Naive thymus-derived CD4-positive, alpha-beta T cell (primary cell): Measurements from ENCODE around the gene SAMD3. TPM values are rescaled to one million over a fixed set of nuclear protein-coding genes. Genes with fewer than 3 reads are reported as not detected.
A peak's percentile ranks its signal among the peaks of the same experiment; 100 is the strongest.
"Not testable (repeated sequence)": the region's sequence is repeated elsewhere in the genome, so short reads cannot be mapped to it uniquely, and the experiment has no call there.

Source experiments
- ATAC-seq: fragments of 150-1000 bp; cut with Tn5 transposase; 2 replicates; pipeline ENCODE4 v1.10.0; 2021; ENCODE audit warnings: mild to moderate bottlenecking, moderate library complexity
- CTCF ChIA-PET: fragments of 350-600 bp; sonication (Branson Sonifier 250); formaldehyde crosslinking; loops from one replicate; lab custom pipeline; 2021; ENCODE audit warnings: antibody characterized with exemption; lab: Charles Lee
- POLR2A ChIA-PET: fragments of 350-600 bp; sonication (Branson Sonifier 250); formaldehyde crosslinking; loops from one replicate; lab custom pipeline; 2021; ENCODE audit warnings: antibody characterized with exemption, inconsistent platforms; lab: Charles Lee
- DNase-seq, 9 donors: peaks; one replicate each; pipeline versions ENCODE4 v3.0.0 to v3.0.0-alpha.2; 2020 to 2022; ENCODE audit warnings: mixed read lengths in 1 of 9
- H3K27ac ChIP-seq: one replicate; pipeline ENCODE4 v1.7.0; 2013; ENCODE audit warnings: mild to moderate bottlenecking, low read depth, low read length, moderate library complexity
- H3K27me3 ChIP-seq, 2 donors: one replicate each; pipeline ENCODE4 v1.7.0; 2013; ENCODE audit warnings: low read length in 2 of 2, mild to moderate bottlenecking in 2 of 2, moderate library complexity in 2 of 2; ENCODE audit not compliant: control insufficient read depth in 2 of 2, insufficient read depth in 2 of 2
- H3K36me3 ChIP-seq, 3 experiments: 1 replicate in 2 of 3; 2 replicates in 1 of 3; pipeline ENCODE4 v1.7.0; 2013; ENCODE audit warnings: low read length in 3 of 3, mild to moderate bottlenecking in 3 of 3, moderate library complexity in 1 of 3; ENCODE audit not compliant: insufficient read depth in 3 of 3, control insufficient read depth in 2 of 3
- H3K4me1 ChIP-seq, 2 donors: one replicate each; pipeline ENCODE4 v1.7.0; 2013; ENCODE audit warnings: low read length in 2 of 2, mild to moderate bottlenecking in 2 of 2, moderate library complexity in 1 of 2; ENCODE audit not compliant: control insufficient read depth in 2 of 2, insufficient read depth in 2 of 2
- H3K4me3 ChIP-seq: 2 replicates; pipeline ENCODE4 v1.7.0; 2013; ENCODE audit warnings: mild to moderate bottlenecking, low read length
- H3K9me3 ChIP-seq, 3 experiments: 1 replicate in 2 of 3; 2 replicates in 1 of 3; pipeline ENCODE4 v1.7.0; 2013; ENCODE audit warnings: low read length in 3 of 3; ENCODE audit not compliant: control insufficient read depth in 2 of 3
- H3K27ac Mint-ChIP-seq, 9 donors: one replicate each; pipeline ENCODE4 v1.8.0; 2020 to 2022; ENCODE audit warnings: mixed read lengths in 9 of 9, mild to moderate bottlenecking in 8 of 9, moderate library complexity in 5 of 9, inconsistent platforms in 2 of 9
- H3K27me3 Mint-ChIP-seq, 5 donors: one replicate each; pipeline ENCODE4 v1.8.0; 2021 to 2022; ENCODE audit warnings: mixed read lengths in 5 of 5, mild to moderate bottlenecking in 1 of 5
- H3K36me3 Mint-ChIP-seq, 5 donors: one replicate each; pipeline ENCODE4 v1.8.0; 2020 to 2022; ENCODE audit warnings: mixed read lengths in 5 of 5, mild to moderate bottlenecking in 3 of 5, inconsistent platforms in 1 of 5
- H3K4me1 Mint-ChIP-seq, 7 donors: one replicate each; pipeline ENCODE4 v1.8.0; 2020 to 2022; ENCODE audit warnings: mixed read lengths in 7 of 7, mild to moderate bottlenecking in 3 of 7, inconsistent platforms in 1 of 7
- H3K4me3 Mint-ChIP-seq, 10 donors: one replicate each; pipeline ENCODE4 v1.8.0; 2020 to 2022; ENCODE audit warnings: mild to moderate bottlenecking in 10 of 10, mixed read lengths in 10 of 10, moderate library complexity in 6 of 10, inconsistent platforms in 2 of 10
- H3K9me3 Mint-ChIP-seq, 11 donors: one replicate each; pipeline ENCODE4 v1.8.0; 2020 to 2022; ENCODE audit warnings: mixed read lengths in 11 of 11, mild to moderate bottlenecking in 4 of 11, inconsistent platforms in 1 of 11, moderate library complexity in 1 of 11
- intact Hi-C, 2 donors: fragments of 100-400 bp; cut with micrococcal nuclease; formaldehyde crosslinking; loops; one replicate each; pipeline ENCODE4 v1.15.1; 2023
- polyA plus RNA-seq, 2 donors: library from polyadenylated mRNA; unstranded; fragments of 300-500 nt; fragmentation: Illumina TruSeq; gene quantifications; one replicate each; pipeline ENCODE4 v1.2.3, GENCODE V29; 2021
- total RNA-seq, 6 experiments: library from RNA in 5 of 6; stranded (reverse) in 5 of 6; gene quantifications; 1 replicate in 5 of 6; 2 replicates in 1 of 6; pipeline ENCODE4 v1.2.3 and lab custom pipeline; 2021 to 2026

The SAMD3 gene
- total and polyA plus RNA-seq, 7 experiments from 2014 or later: 23.7 to 67.3 (median 43.4) TPM

DNA sequence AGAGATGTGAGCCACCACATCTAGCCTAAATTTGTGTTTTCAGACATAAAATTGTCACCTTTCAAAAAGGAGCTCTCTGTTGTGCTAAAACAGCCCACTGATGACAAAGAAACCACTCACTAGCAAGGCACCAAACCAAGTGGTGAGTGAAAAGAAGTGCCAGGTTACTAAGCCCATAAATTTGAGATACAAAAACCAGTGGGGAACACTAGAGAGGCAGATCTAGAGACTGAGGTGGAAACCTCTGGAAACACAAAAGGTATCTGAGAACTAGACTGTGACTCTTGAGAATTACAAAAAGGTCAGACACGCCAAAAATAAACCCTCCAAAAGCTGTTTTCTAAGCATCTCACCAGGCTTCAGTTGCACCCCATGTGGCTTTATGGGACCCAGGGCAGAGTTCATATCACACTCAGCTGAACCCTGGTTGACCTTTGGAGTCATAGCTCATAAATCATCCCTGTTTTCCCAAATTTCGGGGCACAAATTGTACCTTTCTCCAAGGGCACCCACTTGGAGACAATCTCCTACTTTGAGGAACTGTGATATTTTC, 24.2 kb downstream of the SAMD3 start:
- Histone ChIP-seq H3K36me3 (peaks cover 0 to 20% (median 11%) of the 10 kb centered on the region in 3 experiments), H3K27ac (no peak overlapping the region), H3K9me3 (no peaks in the 10 kb centered on the region), H3K27me3 (no peaks in the 10 kb centered on the region), H3K4me3 (no peak overlapping the region), H3K4me1 (peaks cover 7 to 31% of the 10 kb centered on the region in 2 donors)
- CTCF ChIA-PET: no interaction called here
- DNase-seq (no peak), ATAC-seq (no peak)
- Mint-ChIP-seq H3K36me3 (peaks cover 33 to 75% (median 61%) of the 10 kb centered on the region in 5 donors), H3K27ac (peak overlapping the region in 6 of 9 donors; percentile 21 to 57 (median 42)), H3K4me3 (no peak overlapping the region), H3K9me3 (peaks cover 0 to 15% (median 7%) of the 10 kb centered on the region in 11 donors), H3K4me1 (peaks cover 21 to 94% (median 80%) of the 10 kb centered on the region in 7 donors), H3K27me3 (no peaks in the 10 kb centered on the region)
- POLR2A ChIA-PET: interaction anchor here (0.5 to 1.4 kb wide), 4 partner anchors 10 to 56 kb away, joined by 3 to 4 read pairs (median 4); no protein-coding TSS in a partner anchor
- intact Hi-C loops: no loop called here

DNA sequence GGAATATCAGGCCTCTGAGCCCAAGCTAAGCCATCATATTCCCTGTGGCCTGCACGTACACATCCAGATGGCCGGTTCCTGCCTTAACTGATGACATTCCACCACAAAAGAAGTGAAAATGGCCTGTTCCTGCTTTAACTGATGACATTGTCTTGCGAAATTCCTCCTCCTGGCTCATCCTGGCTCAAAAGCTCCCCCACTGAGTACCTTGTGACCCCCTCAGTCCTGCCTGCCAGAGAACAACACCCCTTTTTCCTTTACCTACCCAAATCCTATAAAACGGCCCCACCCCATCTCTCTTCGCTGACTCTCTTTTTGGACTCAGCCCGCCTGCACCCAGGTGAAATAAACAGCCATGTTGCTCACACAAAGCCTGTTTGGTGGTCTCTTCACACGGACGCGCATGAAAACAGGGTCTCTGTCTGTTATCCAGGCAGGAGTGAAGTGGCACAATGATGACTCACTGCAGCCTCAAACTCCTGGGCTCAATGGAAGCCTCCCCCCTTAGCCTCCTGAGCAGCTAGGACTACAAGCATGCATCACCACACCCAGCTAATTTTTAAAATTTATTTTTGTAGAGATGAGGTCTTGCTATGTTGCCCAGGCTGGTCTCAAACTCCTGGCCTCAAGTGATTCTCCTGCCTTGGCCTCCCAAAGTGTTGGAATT, 24.8 kb downstream of the SAMD3 start:
- H3K27me3 ChIP-seq, H3K4me3 ChIP-seq, H3K9me3 ChIP-seq, CTCF ChIA-PET, intact Hi-C loops, ATAC-seq, H3K27ac ChIP-seq, H3K4me3 Mint-ChIP-seq, DNase-seq, H3K27me3 Mint-ChIP-seq: not testable (repeated sequence)
- Histone ChIP-seq H3K36me3 (peaks cover 0 to 18% (median 11%) of the 10 kb centered on the region in 3 experiments), H3K4me1 (peaks cover 1 to 25% of the 10 kb centered on the region in 2 donors)
- POLR2A ChIA-PET: interaction anchor here (0.5 to 1.4 kb wide), 4 partner anchors 9 to 56 kb away, joined by 3 to 4 read pairs (median 4); no protein-coding TSS in a partner anchor
- peaks cover 33 to 76% (median 55%) of the 10 kb centered on the region in 5 donors for H3K36me3 Mint-ChIP-seq
- H3K4me1 Mint-ChIP-seq: peaks cover 20 to 94% (median 80%) of the 10 kb centered on the region in 7 donors
- H3K27ac Mint-ChIP-seq: peak overlapping the region in 7 of 9 donors; percentile 21 to 80 (median 37)
- H3K9me3 Mint-ChIP-seq: peaks cover 0 to 15% (median 8%) of the 10 kb centered on the region in 11 donors

DNA sequence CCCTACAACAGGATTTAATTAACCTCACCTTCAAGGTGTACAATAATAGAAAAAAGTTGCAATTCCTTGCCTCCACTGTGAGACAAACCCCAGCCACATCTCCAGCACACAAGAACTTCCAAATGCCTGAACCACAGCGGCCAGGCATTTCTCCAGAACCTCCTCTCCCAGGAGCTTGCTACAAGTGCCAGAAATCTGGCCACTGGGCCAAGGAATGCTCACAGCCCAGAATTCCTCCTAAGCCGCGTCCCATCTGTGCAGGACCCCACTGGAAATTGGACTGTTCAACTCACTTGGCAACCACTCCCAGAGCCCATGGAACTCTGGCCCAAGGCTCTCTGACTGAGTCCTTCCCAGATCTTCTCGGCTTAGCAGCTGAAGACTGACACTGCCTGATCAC, 28.3 kb downstream of the SAMD3 start:
- peaks cover 16 to 77% (median 26%) of the 10 kb centered on the region in 5 donors for H3K36me3 Mint-ChIP-seq
- H3K27ac Mint-ChIP-seq: peak overlapping the region in 6 of 9 donors; percentile 63 to 92 (median 86)
- H3K9me3 Mint-ChIP-seq: peaks cover 0 to 10% (median 0%) of the 10 kb centered on the region in 11 donors
- CTCF ChIA-PET, H3K27ac ChIP-seq, intact Hi-C loops, DNase-seq, H3K4me3 ChIP-seq, H3K27me3 ChIP-seq, H3K9me3 ChIP-seq, H3K27me3 Mint-ChIP-seq, ATAC-seq, POLR2A ChIA-PET: not testable (repeated sequence)
- H3K4me3 Mint-ChIP-seq: peak overlapping the region in 1 of 10 donors; percentile 3
- H3K36me3 ChIP-seq: peaks cover 0 to 13% (median 3%) of the 10 kb centered on the region in 3 experiments
- peaks cover 20 to 25% of the 10 kb centered on the region in 2 donors for H3K4me1 ChIP-seq
- H3K4me1 Mint-ChIP-seq: peaks cover 29 to 97% (median 83%) of the 10 kb centered on the region in 7 donors

DNA sequence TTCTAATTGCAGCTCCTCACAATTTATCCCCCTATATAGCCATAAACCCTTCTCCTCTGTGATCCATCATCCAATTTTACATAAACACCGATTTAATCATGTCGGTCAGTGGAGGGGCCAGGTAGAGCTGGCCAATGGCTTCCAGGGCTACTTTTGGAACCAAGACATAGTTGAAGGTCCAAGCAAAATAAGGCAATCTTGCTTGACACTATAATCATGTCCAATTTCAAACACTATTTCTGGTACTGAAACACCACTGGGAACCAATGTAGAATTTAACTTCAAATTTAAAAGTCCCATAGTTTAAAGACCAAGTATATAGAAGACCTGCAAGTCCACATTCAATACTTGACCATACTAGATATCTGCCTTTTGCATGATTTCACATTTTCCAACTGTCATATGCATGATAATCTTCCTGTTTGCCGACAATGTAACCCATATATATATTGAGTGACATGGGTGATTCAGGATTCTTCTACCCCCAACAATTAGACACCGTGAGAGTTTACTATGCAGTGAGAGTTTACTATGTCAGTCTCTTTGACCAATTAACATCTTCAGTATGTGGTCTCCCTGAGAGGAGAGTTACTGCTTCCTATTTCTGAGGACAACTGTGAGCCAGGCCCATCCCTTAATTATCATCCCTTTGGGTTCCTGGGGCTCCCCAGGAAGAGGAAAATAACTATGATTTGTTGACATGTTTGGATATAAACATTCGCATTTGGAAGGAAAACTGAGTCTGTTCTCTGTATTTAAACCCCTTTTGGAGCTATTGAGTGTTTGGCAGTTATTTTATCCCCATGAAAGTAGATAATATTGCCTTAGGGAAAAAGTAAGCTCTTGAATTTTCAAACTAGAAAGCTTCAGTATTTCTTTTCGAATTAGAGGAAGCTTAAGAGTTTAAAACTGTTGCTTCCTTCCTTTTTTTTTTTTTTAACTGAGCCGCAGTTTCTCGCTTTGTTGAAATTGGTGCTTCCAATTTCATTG, 31.8 kb downstream of the SAMD3 start:
- ATAC-seq (no peak), DNase-seq (no peak)
- ChIA-PET POLR2A (interaction anchor here (0.6 to 2.8 kb wide), 3 partner anchors 7 to 133 kb away, joined by 3 to 8 read pairs (median 4); no protein-coding TSS in a partner anchor), CTCF (interaction anchor here (0.7 to 1.5 kb wide), 3 partner anchors 13 to 32 kb away, joined by 3 to 6 read pairs (median 3); partner anchors contain the start of gene SAMD3)
- H3K27me3 ChIP-seq: no peaks in the 10 kb centered on the region
- no peaks in the 10 kb centered on the region for H3K9me3 ChIP-seq
- H3K36me3 ChIP-seq: peaks cover 0 to 12% (median 0%) of the 10 kb centered on the region in 3 experiments
- Mint-ChIP-seq H3K9me3 (peaks cover 0 to 11% (median 0%) of the 10 kb centered on the region in 11 donors), H3K27ac (peak overlapping the region in 8 of 9 donors; percentile 46 to 91 (median 84)), H3K4me1 (peaks cover 49 to 100% (median 94%) of the 10 kb centered on the region in 7 donors), H3K27me3 (no peaks in the 10 kb centered on the region), H3K4me3 (peak overlapping the region in 9 of 10 donors; percentile 0 to 64 (median 45)), H3K36me3 (peaks cover 12 to 83% (median 23%) of the 10 kb centered on the region in 5 donors)
- intact Hi-C loops: loop anchor here in 1 of 2 donors (2.0 kb wide), 1 partner anchor 58 kb away; no protein-coding TSS in a partner anchor
- peaks cover 33 to 39% of the 10 kb centered on the region in 2 donors for H3K4me1 ChIP-seq
- H3K4me3 ChIP-seq: no peak overlapping the region
- H3K27ac ChIP-seq: peak overlapping the region; percentile 41

DNA sequence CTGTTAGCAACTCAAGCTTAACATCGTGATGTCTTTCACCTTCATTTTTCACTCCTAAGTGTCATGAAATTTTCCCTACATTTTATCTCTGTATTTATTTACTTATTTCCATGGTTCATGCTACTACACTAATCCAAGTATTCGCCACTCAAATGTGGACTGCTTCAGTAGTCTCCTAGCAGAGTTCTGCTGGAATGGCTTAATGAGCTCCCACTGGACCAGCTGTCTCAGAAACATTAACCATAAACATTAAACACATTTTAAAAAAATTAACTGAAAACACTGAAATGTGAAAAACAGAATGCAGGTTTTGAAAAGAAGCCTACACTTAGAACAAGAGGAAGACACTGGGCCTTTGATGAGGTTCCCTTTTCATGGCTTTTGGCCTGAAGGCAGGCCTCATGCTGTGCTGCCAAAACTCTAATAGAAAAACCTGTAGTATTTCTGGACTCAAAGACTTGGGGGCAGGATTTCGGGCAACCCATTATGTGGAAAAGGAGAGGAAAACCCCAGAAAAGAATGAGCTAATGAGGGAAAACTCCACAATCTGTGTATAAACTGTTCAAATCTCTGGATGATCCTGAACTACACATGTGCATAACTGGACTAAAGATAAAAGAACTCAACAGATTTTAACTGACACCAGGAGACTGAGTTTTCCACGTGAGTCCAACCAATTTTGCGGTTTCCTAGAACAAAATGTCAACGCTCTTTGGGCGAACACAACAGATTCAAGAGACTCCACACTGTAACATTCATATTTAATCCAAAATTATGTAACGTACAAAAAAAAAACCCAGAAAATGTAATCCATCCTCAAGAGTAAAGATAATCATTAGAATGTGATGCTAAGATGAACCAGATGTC, 33.0 kb downstream of the SAMD3 start:
- Mint-ChIP-seq H3K4me1 (peaks cover 47 to 98% (median 91%) of the 10 kb centered on the region in 7 donors), H3K9me3 (peaks cover 0 to 9% (median 0%) of the 10 kb centered on the region in 11 donors), H3K27ac (peak overlapping the region in 8 of 9 donors; percentile 66 to 95 (median 84)), H3K27me3 (no peaks in the 10 kb centered on the region), H3K36me3 (peaks cover 4 to 76% (median 14%) of the 10 kb centered on the region in 5 donors), H3K4me3 (peak overlapping the region in 8 of 10 donors; percentile 14 to 75 (median 58))
- Histone ChIP-seq H3K27ac (peak overlapping the region; percentile 46), H3K9me3 (no peaks in the 10 kb centered on the region), H3K36me3 (peaks cover 0 to 12% (median 0%) of the 10 kb centered on the region in 3 experiments), H3K27me3 (no peaks in the 10 kb centered on the region), H3K4me3 (peak overlapping the region; percentile 10), H3K4me1 (peaks cover 35 to 39% of the 10 kb centered on the region in 2 donors)
- DNase-seq: peak in 4 of 9 donors; percentile 11 to 14 (median 13)
- ATAC-seq: no peak
- intact Hi-C loops: loop anchor here in 1 of 2 donors (2.0 kb wide), 2 partner anchors 25 to 57 kb away; no protein-coding TSS in a partner anchor
- CTCF ChIA-PET: interaction anchor here (0.5 to 1.5 kb wide), 3 partner anchors 11 to 22 kb away, joined by 3 to 6 read pairs (median 3); no protein-coding TSS in a partner anchor
- POLR2A ChIA-PET: interaction anchor here (0.6 to 2.8 kb wide), 4 partner anchors 25 to 131 kb away, joined by 3 to 8 read pairs (median 4); no protein-coding TSS in a partner anchor
